HepG2 (cell line): ENCODE results near the gene DBNDD1. TPM values are rescaled to one million over a fixed set of nuclear protein-coding genes. Genes with fewer than 3 reads are reported as not detected.
A peak's percentile ranks its signal among the peaks of the same experiment; 100 is the strongest.

Experiments used
- CAMTA2 ChIP-seq: sonication (generic); formaldehyde crosslinking; IDR thresholded peaks from 2 replicates; pipeline ENCODE4 v1.4.0; 2020; ENCODE audit warnings: mild to moderate bottlenecking, missing genetic modification reagents, borderline replicate concordance
- DMAP1 ChIP-seq: IDR thresholded peaks from 2 replicates; pipeline ENCODE4 v1.6.1; 2016
- EZH2 ChIP-seq: conservative IDR thresholded peaks from 2 replicates; pipeline ENCODE4 v1.6.1; 2012; ENCODE audit warnings: mild to moderate bottlenecking, low read depth, low read length, moderate library complexity
- KAT8 ChIP-seq: IDR thresholded peaks from 2 replicates; pipeline ENCODE4 v1.6.1; 2016; ENCODE audit warnings: missing genetic modification reagents, missing compliant biosample characterization
- KIAA2018 ChIP-seq: sonication (generic); formaldehyde crosslinking; IDR thresholded peaks from 2 replicates; pipeline ENCODE4 v1.5.0; 2020; ENCODE audit warnings: mild to moderate bottlenecking, missing genetic modification reagents, borderline replicate concordance
- MAFK ChIP-seq, 2 experiments: IDR thresholded peaks in 1 of 2; conservative IDR thresholded peaks in 1 of 2; 2 replicates each; pipeline ENCODE4 v1.6.1; 2011; ENCODE audit warnings: improper control_type of control experiment in 2 of 2, low read length in 2 of 2
- PHB2 ChIP-seq: fragments of 450-650 bp; IDR thresholded peaks from 2 replicates; pipeline ENCODE4 v1.6.1; 2018; ENCODE audit not compliant: partially characterized antibody
- RFX5 ChIP-seq: IDR thresholded peaks from 2 replicates; pipeline ENCODE4 v1.6.1; 2011; ENCODE audit warnings: low read depth, low read length, improper control_type of control experiment
- SIN3B ChIP-seq: fragments of 150-350 bp; IDR thresholded peaks from 2 replicates; pipeline ENCODE4 v1.6.1; 2014; ENCODE audit warnings: low read length
- ZBTB20 ChIP-seq: sonication (generic); formaldehyde crosslinking; IDR thresholded peaks from 2 replicates; pipeline ENCODE4 v1.8.1; 2023; ENCODE audit warnings: missing genetic modification reagents, low read depth, mild to moderate bottlenecking, borderline replicate concordance
- ZMAT5 ChIP-seq: sonication (generic); formaldehyde crosslinking; IDR thresholded peaks from 2 replicates; pipeline ENCODE4 v1.5.0; 2020; ENCODE audit warnings: mild to moderate bottlenecking, low read depth, missing genetic modification reagents, borderline replicate concordance
- ZNF281 ChIP-seq: sonication (generic); formaldehyde crosslinking; IDR thresholded peaks from 2 replicates; pipeline ENCODE4 v1.4.0; 2020; ENCODE audit warnings: missing genetic modification reagents, borderline replicate concordance
- ZNF383 ChIP-seq: sonication (generic); formaldehyde crosslinking; IDR thresholded peaks from 2 replicates; pipeline ENCODE4 v1.4.0; 2020; ENCODE audit warnings: missing genetic modification reagents, mild to moderate bottlenecking, borderline replicate concordance
- ZNF549 ChIP-seq: sonication (generic); formaldehyde crosslinking; IDR thresholded peaks from 2 replicates; pipeline ENCODE4 v1.5.0; 2020; ENCODE audit warnings: missing genetic modification reagents
- ZNF556 ChIP-seq: sonication (generic); formaldehyde crosslinking; IDR thresholded peaks from 2 replicates; pipeline ENCODE4 v1.4.0; 2020; ENCODE audit warnings: mild to moderate bottlenecking, missing genetic modification reagents, borderline replicate concordance
- ZNF589 ChIP-seq: sonication (generic); formaldehyde crosslinking; conservative IDR thresholded peaks from 2 replicates; pipeline ENCODE4 v1.8.0; 2022; ENCODE audit warnings: mild to moderate bottlenecking, moderate library complexity, missing genetic modification reagents
- ZNF788 ChIP-seq: sonication (generic); formaldehyde crosslinking; IDR thresholded peaks from 2 replicates; pipeline ENCODE4 v1.5.0; 2020; ENCODE audit warnings: mild to moderate bottlenecking, missing genetic modification reagents, borderline replicate concordance
- ZSCAN22 ChIP-seq: sonication (generic); formaldehyde crosslinking; IDR thresholded peaks from 2 replicates; pipeline ENCODE4 v1.4.0; 2020; ENCODE audit warnings: mild to moderate bottlenecking, missing genetic modification reagents
- polyA plus RNA-seq, 8 experiments: library from polyadenylated mRNA; depleted of rRNA in 3 of 8; stranded (reverse) in 7 of 8; unstranded in 1 of 8; fragments of >200 nt; fragmentation: Illumina TruSeq in 4 of 8; extraction: Trizol in 4 of 8; gene quantifications; 2 replicates each; pipeline versions ENCODE4 v1.2.1 to v1.2.3, GENCODE V29; 2011 to 2016; ENCODE audit warnings: low read depth in 4 of 8, missing spikeins in 1 of 8, mixed read lengths in 1 of 8; ENCODE audit not compliant: insufficient read depth in 1 of 8
- total RNA-seq, 5 experiments: library from RNA; depleted of rRNA; stranded (reverse); fragments of >200 nt; fragmentation: Illumina TruSeq; extraction: Trizol; gene quantifications; 2 replicates each; pipeline ENCODE4 v1.2.3, GENCODE V29; 2016; ENCODE audit warnings: low read depth in 1 of 5

DBNDD1 gene
- total and polyA plus RNA-seq, 2 of the 13 experiments (the other 11 are each of a cell fraction or from before 2014, with no cell fraction given): 17.0 to 40.4 TPM

- TF ChIP-seq ZNF281 (CRISPR knock-in tag): peak; percentile 86
- peak; percentile 60 for TF ChIP-seq DMAP1 (CRISPR knock-in tag)
- peak; percentile 91; the same call in 1 of the 2 replicates for TF ChIP-seq ZBTB20 (CRISPR knock-in tag)
- peak; percentile 76 for TF ChIP-seq KAT8
- no peak for TF ChIP-seq ZNF383 (CRISPR knock-in tag)
- no peak for TF ChIP-seq ZSCAN22 (CRISPR knock-in tag)
- TF ChIP-seq MAFK (conservative IDR thresholded peaks at IDR 0.05 in 1 of 2, IDR thresholded peaks at IDR 0.05 in 1 of 2; ENCODE audit: low read length in 2 of 2): no peak
- TF ChIP-seq ZNF556 (CRISPR knock-in tag): peak; percentile 79; the same call in 1 of the 2 replicates
- no peak for TF ChIP-seq ZMAT5
- TF ChIP-seq ZNF589 (CRISPR knock-in tag): no peak
- 0 out of 2 replicates have a peak, but pooled peaks have one; percentile 58 for TF ChIP-seq CAMTA2 (CRISPR knock-in tag)
- no peak for TF ChIP-seq PHB2
- TF ChIP-seq RFX5: no peak
- TF ChIP-seq ZNF549: no peak
- TF ChIP-seq ZNF788 (CRISPR knock-in tag): peak; percentile 86
- no peak for TF ChIP-seq SIN3B
- no peak for TF ChIP-seq EZH2
- TF ChIP-seq KIAA2018: no peak
Measured at GRCh38 chr16:90046971-90047713, 27.9 kb upstream of the DBNDD1 start (continued).
